Measurements from ENCODE around the gene C1orf167.

The C1orf167 gene

DNA sequence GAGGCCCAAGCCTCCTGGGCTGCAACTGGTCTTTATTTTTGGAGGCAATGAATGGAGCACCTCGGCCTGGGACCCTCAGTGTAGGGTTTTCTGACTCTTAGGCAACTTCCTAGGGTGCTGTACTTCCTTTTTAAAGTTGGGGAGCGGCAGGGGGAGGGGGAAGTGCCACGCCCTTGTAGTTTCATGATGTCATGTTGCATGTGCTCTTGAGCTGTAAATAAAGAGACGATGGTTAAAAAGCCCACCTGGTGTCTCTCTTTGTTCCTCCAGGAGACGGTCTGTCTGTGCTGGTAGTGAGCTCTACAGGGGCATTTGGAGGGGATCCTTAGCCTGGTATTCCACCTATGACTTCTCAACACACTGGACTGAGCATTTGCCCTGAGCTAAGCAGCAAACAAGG, 36.4 kb upstream of the C1orf167 start:
- Histone ChIP-seq H3K4me3 (ENCODE audit: low read depth, low read length) (no peak overlapping the region), H3K4me1 (no peaks in the 10 kb centered on the region)

DNA sequence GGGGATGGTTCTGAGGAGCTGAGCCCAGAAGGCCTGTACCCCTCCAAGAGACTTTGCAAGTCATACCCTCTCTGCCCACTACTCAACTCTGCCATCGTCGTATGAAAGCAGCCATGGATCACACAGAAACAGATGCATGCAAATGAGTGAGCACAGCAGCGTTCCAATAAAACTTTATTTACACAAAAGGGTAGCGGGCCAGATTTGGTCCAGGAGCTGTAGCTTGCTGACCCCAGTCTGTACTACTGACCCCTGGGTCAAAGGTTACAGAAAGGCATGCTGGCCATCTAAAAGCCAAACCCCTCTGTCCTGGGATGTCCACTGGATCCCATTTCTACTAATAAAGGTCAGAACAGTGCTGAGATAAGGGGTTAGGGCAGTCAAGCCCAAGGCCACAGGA, 34.9 kb upstream of the C1orf167 start:
- no peak overlapping the region for H3K4me2 ChIP-seq (ENCODE audit: low read length)
- no peaks in the 10 kb centered on the region for H3K9me3 ChIP-seq (ENCODE audit: control insufficient read depth, low read length)
- H2AFZ ChIP-seq, result no peak overlapping the region
- H3K9ac ChIP-seq, result no peak overlapping the region
- H3K27ac ChIP-seq, result no peak overlapping the region
- H3K36me3 ChIP-seq (ENCODE audit: control insufficient read depth, insufficient read depth, low read length), result no peaks in the 10 kb centered on the region
- no peaks in the 10 kb centered on the region for H3K4me1 ChIP-seq
- no peaks in the 10 kb centered on the region for H3K79me2 ChIP-seq
- H3K27me3 ChIP-seq (ENCODE audit: control insufficient read depth, insufficient read depth, low read length), result no peaks in the 10 kb centered on the region
- no peak overlapping the region for H3K4me3 ChIP-seq (ENCODE audit: low read depth, low read length)
- TF ChIP-seq, protein P1, sequence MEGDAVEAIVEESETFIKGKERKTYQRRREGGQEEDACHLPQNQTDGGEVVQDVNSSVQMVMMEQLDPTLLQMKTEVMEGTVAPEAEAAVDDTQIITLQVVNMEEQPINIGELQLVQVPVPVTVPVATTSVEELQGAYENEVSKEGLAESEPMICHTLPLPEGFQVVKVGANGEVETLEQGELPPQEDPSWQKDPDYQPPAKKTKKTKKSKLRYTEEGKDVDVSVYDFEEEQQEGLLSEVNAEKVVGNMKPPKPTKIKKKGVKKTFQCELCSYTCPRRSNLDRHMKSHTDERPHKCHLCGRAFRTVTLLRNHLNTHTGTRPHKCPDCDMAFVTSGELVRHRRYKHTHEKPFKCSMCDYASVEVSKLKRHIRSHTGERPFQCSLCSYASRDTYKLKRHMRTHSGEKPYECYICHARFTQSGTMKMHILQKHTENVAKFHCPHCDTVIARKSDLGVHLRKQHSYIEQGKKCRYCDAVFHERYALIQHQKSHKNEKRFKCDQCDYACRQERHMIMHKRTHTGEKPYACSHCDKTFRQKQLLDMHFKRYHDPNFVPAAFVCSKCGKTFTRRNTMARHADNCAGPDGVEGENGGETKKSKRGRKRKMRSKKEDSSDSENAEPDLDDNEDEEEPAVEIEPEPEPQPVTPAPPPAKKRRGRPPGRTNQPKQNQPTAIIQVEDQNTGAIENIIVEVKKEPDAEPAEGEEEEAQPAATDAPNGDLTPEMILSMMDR (IDR thresholded peaks at IDR 0.05), result no peak

More for the DNA sequence above, 36.4 kb upstream of the C1orf167 start:
- Histone ChIP-seq H3K4me2 (ENCODE audit: low read length) (no peak overlapping the region), H3K9me3 (ENCODE audit: control insufficient read depth, low read length) (no peaks in the 10 kb centered on the region), H3K27me3 (ENCODE audit: control insufficient read depth, insufficient read depth, low read length) (no peaks in the 10 kb centered on the region), H3K36me3 (ENCODE audit: control insufficient read depth, insufficient read depth, low read length) (no peaks in the 10 kb centered on the region), H3K27ac (no peak overlapping the region), H3K79me2 (no peaks in the 10 kb centered on the region), H2AFZ (no peak overlapping the region), H3K9ac (no peak overlapping the region)
- TF ChIP-seq, protein P1 (IDR thresholded peaks at IDR 0.05), result no peak

DNA sequence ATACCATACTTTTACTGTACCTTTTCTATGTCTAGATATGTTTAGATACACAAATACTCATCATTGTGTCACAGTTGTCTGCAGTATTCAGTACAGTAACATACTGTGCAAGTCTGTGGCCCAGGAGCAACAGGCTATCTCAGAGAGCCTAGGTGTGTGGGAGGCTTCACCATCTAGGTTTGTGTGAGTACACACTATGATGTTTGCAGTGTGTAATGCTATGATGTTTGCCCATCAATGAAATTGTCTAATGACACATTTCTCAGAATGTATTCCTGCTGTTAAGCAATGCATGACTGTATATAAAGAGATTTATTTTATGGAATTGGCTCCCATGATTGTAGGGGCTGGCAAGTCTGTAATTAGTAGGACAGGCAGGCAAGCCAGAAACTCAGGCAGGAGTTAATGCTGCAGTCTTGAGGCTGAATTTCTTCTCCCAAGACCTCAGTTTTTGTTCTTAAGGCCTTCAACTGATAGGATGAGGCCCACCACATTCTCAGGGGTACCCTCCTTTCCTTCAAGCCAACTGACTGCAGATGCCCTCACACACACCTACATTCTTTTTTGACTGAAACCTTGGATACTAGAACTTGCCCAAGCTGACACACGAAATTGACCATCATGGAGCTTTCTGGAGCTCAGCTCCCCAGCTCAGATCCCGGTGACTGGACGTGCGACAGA, 33.7 kb upstream of the C1orf167 start:
- Histone ChIP-seq H3K4me1 (no peaks in the 10 kb centered on the region), H2AFZ (no peak overlapping the region), H3K79me2 (no peaks in the 10 kb centered on the region), H3K9ac (no peak overlapping the region), H3K36me3 (ENCODE audit: control insufficient read depth, insufficient read depth, low read length) (no peaks in the 10 kb centered on the region), H3K4me3 (ENCODE audit: low read depth, low read length) (no peak overlapping the region), H3K27ac (no peak overlapping the region), H3K4me2 (ENCODE audit: low read length) (no peak overlapping the region), H3K9me3 (ENCODE audit: control insufficient read depth, low read length) (no peaks in the 10 kb centered on the region), H3K27me3 (ENCODE audit: control insufficient read depth, insufficient read depth, low read length) (no peaks in the 10 kb centered on the region)
- TF ChIP-seq, protein P1 (IDR thresholded peaks at IDR 0.05), result no peak

DNA sequence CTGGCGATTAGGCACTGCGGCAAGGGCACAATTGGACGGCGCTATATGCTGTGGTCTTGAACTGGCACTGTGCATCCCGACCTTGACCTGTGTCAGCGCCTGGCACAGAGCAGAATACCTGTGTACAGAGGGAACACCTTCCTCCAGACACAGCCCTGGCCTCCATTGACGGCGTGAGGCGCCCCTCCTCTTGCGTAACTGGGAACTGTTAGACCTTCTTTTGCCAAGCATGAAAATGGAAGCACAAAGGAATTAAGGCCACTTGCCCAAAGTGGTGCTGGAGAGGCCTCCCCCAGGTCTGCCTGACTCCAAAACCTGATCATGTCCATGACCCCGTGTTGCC, 32.9 kb upstream of the C1orf167 start:
- H3K79me2 ChIP-seq, result no peaks in the 10 kb centered on the region
- TF ChIP-seq, protein P1 (IDR thresholded peaks at IDR 0.05), result no peak
- no peak overlapping the region for H3K4me3 ChIP-seq (ENCODE audit: low read depth, low read length)
- no peak overlapping the region for H3K9ac ChIP-seq
- H3K27ac ChIP-seq, result no peak overlapping the region
- no peak overlapping the region for H2AFZ ChIP-seq
- H3K9me3 ChIP-seq (ENCODE audit: control insufficient read depth, low read length), result no peaks in the 10 kb centered on the region
- no peaks in the 10 kb centered on the region for H3K4me1 ChIP-seq
- no peak overlapping the region for H3K4me2 ChIP-seq (ENCODE audit: low read length)
- H3K36me3 ChIP-seq (ENCODE audit: control insufficient read depth, insufficient read depth, low read length), result no peaks in the 10 kb centered on the region
- H3K27me3 ChIP-seq (ENCODE audit: control insufficient read depth, insufficient read depth, low read length), result no peaks in the 10 kb centered on the region

Measured in parathyroid adenoma (tissue), 2 donors.